ENCODE results near the gene MTR.

DNA sequence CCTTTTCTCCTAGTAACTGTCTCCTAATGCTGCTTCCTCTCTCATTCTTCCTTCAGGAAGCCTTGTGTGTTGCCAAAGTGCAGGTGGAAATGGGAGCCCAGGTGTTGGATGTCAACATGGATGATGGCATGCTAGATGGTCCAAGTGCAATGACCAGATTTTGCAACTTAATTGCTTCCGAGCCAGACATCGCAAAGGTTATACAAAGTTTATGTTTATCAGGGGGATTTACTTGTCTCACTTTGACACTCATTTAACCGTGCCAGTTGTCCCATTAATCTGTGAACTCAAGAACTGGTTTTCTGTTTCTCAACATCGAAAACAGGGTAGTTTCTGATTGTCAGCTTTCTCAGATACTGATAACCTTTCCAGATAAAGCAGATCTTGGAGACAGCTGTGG is 40.4 kb downstream of the MTR start:
- TF ChIP-seq CTCF (IDR thresholded peaks at IDR 0.05), result no peak
- no peak for TF ChIP-seq EZH2 (IDR thresholded peaks at IDR 0.05; ENCODE audit: borderline replicate concordance, insufficient read depth, low read depth, low read length, poor library complexity, severe bottlenecking)
